Motor neuron (in vitro differentiated cells): ENCODE measurements around the gene SESN3. TPM values are rescaled to one million over a fixed set of nuclear protein-coding genes. Genes with fewer than 3 reads are reported as not detected.
A peak's percentile ranks its signal among the peaks of the same experiment; 100 is the strongest.
"Not testable (repeated sequence)": the region's sequence is repeated elsewhere in the genome, so short reads cannot be mapped to it uniquely, and the experiment has no call there.

Experiments used
- ATAC-seq, 8 experiments: fragments of 200-7000 bp; cut with Tn5 transposase; replicated peaks in 6 of 8; 2 replicates each; pipeline ENCODE4 v1.8.0; 2021; ENCODE audit warnings: mild to moderate bottlenecking in 8 of 8, moderate library complexity in 8 of 8
- H3K27ac ChIP-seq, 2 donors: fragments of 250-450 bp; sonication (Bioruptor Pico); 2 replicates each; pipeline ENCODE4 v1.9.0; 2021; ENCODE audit warnings: antibody characterized with exemption in 2 of 2, mild to moderate bottlenecking in 2 of 2, moderate library complexity in 1 of 2
- H3K4me1 ChIP-seq, 2 donors: fragments of 250-450 bp; sonication (Bioruptor Pico); replicated peaks in 1 of 2; 2 replicates each; pipeline ENCODE4 v1.6.1; 2021; ENCODE audit warnings: antibody characterized with exemption in 2 of 2, mild to moderate bottlenecking in 2 of 2, moderate library complexity in 1 of 2
- H3K4me3 ChIP-seq, 5 donors: fragments of 250-450 bp; sonication (Bioruptor Pico); 2 replicates each; pipeline ENCODE4 v1.9.0; 2021; ENCODE audit warnings: antibody characterized with exemption in 5 of 5, mild to moderate bottlenecking in 5 of 5, moderate library complexity in 4 of 5
- WGBS, 10 experiments: fragments of 450-650 bp; shearing (Covaris generic); methylation state at CpG; one replicate each; pipeline ENCODE4 v1.0.0; 2022; 5-methylcytosine and 5-hydroxymethylcytosine counted together
- in situ Hi-C, 9 experiments: fragments of 400-800 bp; cut with MboI; loops; one replicate each; pipeline ENCODE4 v1.15.0; 2021; ENCODE audit warnings: low sequenced_read_pairs in 9 of 9, low pct_unique_long_range_greater_than_20kb in 2 of 9; ENCODE audit not compliant: unreplicated experiment in 9 of 9
- total RNA-seq, 8 experiments: library from RNA; unstranded; fragments of 300-600 nt; gene quantifications; 2 replicates each; pipeline versions ENCODE4 v1.2.3 to v1.2.4, GENCODE V29; 2022

SESN3 gene
- total RNA-seq, result 100 to 1,000 TPM in 3 of 8 experiments, 10 to 100 TPM in 5; 21.6 to 305 (median 82.1) TPM

- ATAC-seq, result peak; percentile 88 to 93 (median 91)
- H3K4me1 ChIP-seq, result peaks cover 7 to 8% of the 10 kb centered on the region in 2 donors
- in situ Hi-C loops, result loop anchor here in 1 of 9 experiments (25.0 kb wide), 1 partner anchor 331 kb away; no protein-coding TSS in a partner anchor
- 0 to 30% (median 7%) methylated on average over 1 to 4 of the region's 40 CpGs; no CpG with 5 or more reads in 3 of the 10 experiments for WGBS, 10 experiments
- peak within 1 kb of the TSS; percentile 85 to 86 for H3K27ac ChIP-seq
- peak within 1 kb of the TSS; percentile 56 to 88 (median 69) for H3K4me3 ChIP-seq
Measured at GRCh38 chr11:95231127-95231880, at the start of gene SESN3. TSS of gene SESN3 (minus strand) at chr11:95231202. CDS start at chr11:95230860, 342 bp downstream.

GRCh38 chr11:95279921-95280868 is 49.2 kb upstream of the SESN3 start:
- Histone ChIP-seq H3K4me1 (peaks cover 4 to 8% of the 10 kb centered on the region in 2 donors), H3K27ac (no peak overlapping the region), H3K4me3 (no peak overlapping the region)
- WGBS, 10 experiments, result 17 to 62% (median 45%) methylated on average over 2 to 6 of the region's 6 CpGs
- no peak for ATAC-seq
- in situ Hi-C loops, result no loop called here

- 79 to 100% (median 100%) methylated on average over 1 to 2 of the region's 2 CpGs; no CpG with 5 or more reads in 5 of the 10 experiments for WGBS, 10 experiments
- in situ Hi-C loops, result no loop called here
- no peak for ATAC-seq
- no peak overlapping the region for H3K4me3 ChIP-seq
- peaks cover 4 to 8% of the 10 kb centered on the region in 2 donors for H3K4me1 ChIP-seq
- no peak overlapping the region for H3K27ac ChIP-seq
Measured at GRCh38 chr11:95277868-95278267, 46.9 kb upstream of the SESN3 start.

- peak in 2 of 8 experiments; percentile 74 to 96 for ATAC-seq
- 66 to 100% (median 87%) methylated on average over 3 to 4 of the region's 4 CpGs for WGBS, 10 experiments
- no peaks in the 10 kb centered on the region for H3K4me1 ChIP-seq
- in situ Hi-C loops, result no loop called here
- H3K27ac ChIP-seq, result no peak overlapping the region
- H3K4me3 ChIP-seq, result no peak overlapping the region
Measured at GRCh38 chr11:95276139-95276538, 45.1 kb upstream of the SESN3 start.

- H3K4me1 ChIP-seq, H3K4me3 ChIP-seq, in situ Hi-C loops, H3K27ac ChIP-seq, ATAC-seq: not testable (repeated sequence)
- WGBS, 10 experiments, result 29 to 100% (median 80%) methylated on average over 1 of the region's 5 CpGs; no CpG with 5 or more reads in 7 of the 10 experiments
Measured at GRCh38 chr11:95273618-95274017, 42.6 kb upstream of the SESN3 start.

GRCh38 chr11:95269036-95269819 is 38.2 kb upstream of the SESN3 start:
- no peak for ATAC-seq
- no peak overlapping the region for H3K4me3 ChIP-seq
- 15 to 98% (median 83%) methylated on average over 2 to 5 of the region's 5 CpGs; no CpG with 5 or more reads in 1 of the 10 experiments for WGBS, 10 experiments
- H3K27ac ChIP-seq, result no peak overlapping the region
- in situ Hi-C loops, result no loop called here
- H3K4me1 ChIP-seq, result no peaks in the 10 kb centered on the region

GRCh38 chr11:95268391-95268790 is 37.4 kb upstream of the SESN3 start:
- ATAC-seq, result peak in 3 of 8 experiments; percentile 65 to 99 (median 97)
- in situ Hi-C loops, result no loop called here
- Histone ChIP-seq H3K4me1 (no peaks in the 10 kb centered on the region), H3K4me3 (no peak overlapping the region), H3K27ac (no peak overlapping the region)
- 50 to 100% (median 100%) methylated on average over 1 of the region's 1 CpG; no CpG with 5 or more reads in 5 of the 10 experiments for WGBS, 10 experiments

- in situ Hi-C loops, result no loop called here
- no peak overlapping the region for H3K27ac ChIP-seq
- ATAC-seq, result no peak
- WGBS, 10 experiments, result 40 to 100% (median 69%) methylated on average over 1 of the region's 1 CpG; no CpG with 5 or more reads in 6 of the 10 experiments
- no peak overlapping the region for H3K4me3 ChIP-seq
- H3K4me1 ChIP-seq, result no peaks in the 10 kb centered on the region
Measured at GRCh38 chr11:95267601-95268213, 36.7 kb upstream of the SESN3 start.

- in situ Hi-C loops, result no loop called here
- peak in 1 of 8 experiments; percentile 41 for ATAC-seq
- WGBS, 10 experiments, result 8 to 94% (median 86%) methylated on average over 3 to 6 of the region's 6 CpGs; no CpG with 5 or more reads in 2 of the 10 experiments
Measured at GRCh38 chr11:95266751-95267374, 35.9 kb upstream of the SESN3 start.

GRCh38 chr11:95264881-95265280 is 33.9 kb upstream of the SESN3 start:
- in situ Hi-C loops, result no loop called here
- no peak for ATAC-seq
- Histone ChIP-seq H3K4me1 (no peaks in the 10 kb centered on the region), H3K27ac (no peak overlapping the region), H3K4me3 (no peak overlapping the region)
- 60 to 92% (median 82%) methylated on average over 1 to 8 of the region's 8 CpGs; no CpG with 5 or more reads in 1 of the 10 experiments for WGBS, 10 experiments

More at GRCh38 chr11:95266751-95267374, 35.9 kb upstream of the SESN3 start:
- H3K4me1 ChIP-seq, result no peaks in the 10 kb centered on the region
- H3K27ac ChIP-seq, result no peak overlapping the region
- no peak overlapping the region for H3K4me3 ChIP-seq

- WGBS, 10 experiments, result 70 to 100% (median 92%) methylated on average over 1 to 2 of the region's 2 CpGs; no CpG with 5 or more reads in 1 of the 10 experiments
- H3K4me3 ChIP-seq, result no peak overlapping the region
- no peaks in the 10 kb centered on the region for H3K4me1 ChIP-seq
- ATAC-seq, result no peak
- H3K27ac ChIP-seq, result no peak overlapping the region
- in situ Hi-C loops, result no loop called here
Measured at GRCh38 chr11:95262994-95263765, 32.2 kb upstream of the SESN3 start.
